ENCODE results near the gene JPH4.

DNA sequence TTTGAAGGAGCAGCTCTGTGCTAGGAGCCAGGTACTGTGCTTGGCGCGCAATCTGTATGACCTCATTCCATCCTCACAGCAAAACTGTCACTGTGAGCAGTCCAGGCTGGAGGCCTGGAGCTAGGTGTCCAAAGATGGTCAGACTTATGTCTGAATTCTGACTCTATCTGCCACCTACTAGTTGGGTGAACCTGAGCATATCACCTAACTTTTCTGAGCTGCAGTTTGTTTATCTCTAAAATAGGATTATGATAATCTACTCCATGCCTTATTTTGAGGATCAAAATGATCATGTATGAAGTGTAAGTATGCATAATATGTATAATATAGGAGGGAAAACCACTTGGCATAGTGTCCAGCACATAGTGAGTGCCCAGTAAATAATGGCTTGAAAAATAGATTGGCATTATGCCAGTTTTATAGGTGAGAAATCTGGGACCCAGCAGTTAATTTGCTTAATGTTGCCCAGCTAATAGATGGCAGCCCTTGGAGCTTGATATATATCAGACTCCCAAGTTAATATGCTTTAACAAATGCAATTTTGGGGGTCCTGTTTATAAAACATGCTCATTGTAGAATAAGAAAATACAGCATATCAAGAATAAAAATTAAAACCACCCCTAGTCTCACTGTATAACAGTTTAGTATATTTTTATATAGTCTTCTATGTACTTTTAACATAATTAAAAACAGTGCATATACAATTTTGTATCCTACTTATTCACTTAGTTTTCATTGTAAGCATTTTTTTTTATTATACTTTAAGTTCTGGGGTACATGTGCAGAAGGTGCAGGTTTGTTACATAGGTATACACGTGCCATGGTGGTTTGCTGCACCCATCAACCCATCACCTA lies 4.5 kb upstream of the JPH4 start:
- TF ChIP-seq, protein P1, sequence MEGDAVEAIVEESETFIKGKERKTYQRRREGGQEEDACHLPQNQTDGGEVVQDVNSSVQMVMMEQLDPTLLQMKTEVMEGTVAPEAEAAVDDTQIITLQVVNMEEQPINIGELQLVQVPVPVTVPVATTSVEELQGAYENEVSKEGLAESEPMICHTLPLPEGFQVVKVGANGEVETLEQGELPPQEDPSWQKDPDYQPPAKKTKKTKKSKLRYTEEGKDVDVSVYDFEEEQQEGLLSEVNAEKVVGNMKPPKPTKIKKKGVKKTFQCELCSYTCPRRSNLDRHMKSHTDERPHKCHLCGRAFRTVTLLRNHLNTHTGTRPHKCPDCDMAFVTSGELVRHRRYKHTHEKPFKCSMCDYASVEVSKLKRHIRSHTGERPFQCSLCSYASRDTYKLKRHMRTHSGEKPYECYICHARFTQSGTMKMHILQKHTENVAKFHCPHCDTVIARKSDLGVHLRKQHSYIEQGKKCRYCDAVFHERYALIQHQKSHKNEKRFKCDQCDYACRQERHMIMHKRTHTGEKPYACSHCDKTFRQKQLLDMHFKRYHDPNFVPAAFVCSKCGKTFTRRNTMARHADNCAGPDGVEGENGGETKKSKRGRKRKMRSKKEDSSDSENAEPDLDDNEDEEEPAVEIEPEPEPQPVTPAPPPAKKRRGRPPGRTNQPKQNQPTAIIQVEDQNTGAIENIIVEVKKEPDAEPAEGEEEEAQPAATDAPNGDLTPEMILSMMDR (conservative IDR thresholded peaks at IDR 0.05 in 1 of 2, IDR thresholded peaks at IDR 0.05 in 1 of 2; ENCODE audit: low read depth in 1 of 2, low read length in 2 of 2): no peak
- TF ChIP-seq EZH2 (IDR thresholded peaks at IDR 0.05; ENCODE audit: low read length, missing control alignments): no peak
